Kidney epithelial cell (primary cell): ENCODE data around the gene SIGLEC14. TPM values are rescaled to one million over a fixed set of nuclear protein-coding genes. Genes with fewer than 3 reads are reported as not detected.

Source experiments
- DNase-seq: peaks from one replicate; pipeline ENCODE4 v3.0.0-alpha.2; 2010; ENCODE audit warnings: low read depth
- H3K27me3 ChIP-seq: 2 replicates; pipeline ENCODE4 v1.6.0; 2011; ENCODE audit warnings: low read length; ENCODE audit not compliant: control insufficient read depth, insufficient read depth
- H3K36me3 ChIP-seq: 2 replicates; pipeline ENCODE4 v1.5.1; 2011; ENCODE audit warnings: low read length; ENCODE audit not compliant: control insufficient read depth, insufficient read depth
- H3K4me3 ChIP-seq: 2 replicates; pipeline ENCODE4 v1.5.1; 2011; ENCODE audit warnings: low read depth, mild to moderate bottlenecking, control low read depth, low read length
- CTCF ChIP-seq: IDR thresholded peaks from 2 replicates; pipeline ENCODE4 v1.5.1; 2011; ENCODE audit warnings: mild to moderate bottlenecking, moderate library complexity, low read length, control low read depth, inconsistent platforms; ENCODE audit not compliant: insufficient read depth, poor library complexity, severe bottlenecking
- total RNA-seq: library from RNA; depleted of rRNA; stranded (reverse); fragments of >200 nt; gene quantifications from 2 replicates; pipeline ENCODE4 v1.2.3, GENCODE V29; 2015

SIGLEC14 gene
- total RNA-seq, 1 donor from 2014 or later = not detected

GRCh38 chr19:51614789-51615188, 31.8 kb downstream of the SIGLEC14 start:
- H3K4me3 ChIP-seq = no peak overlapping the region
- DNase-seq = no peak
- H3K36me3 ChIP-seq = no peaks in the 10 kb centered on the region
- H3K27me3 ChIP-seq = no peaks in the 10 kb centered on the region
- TF ChIP-seq CTCF = no peak

- Histone ChIP-seq H3K4me3 (no peak overlapping the region), H3K36me3 (no peaks in the 10 kb centered on the region), H3K27me3 (no peaks in the 10 kb centered on the region)
- no peak for DNase-seq
- TF ChIP-seq CTCF = no peak
Measured at GRCh38 chr19:51610576-51610975, 36.0 kb downstream of the SIGLEC14 start.

GRCh38 chr19:51607920-51608562, 38.6 kb downstream of the SIGLEC14 start:
- DNase-seq = peak; percentile 16
- peak; percentile 83 for TF ChIP-seq CTCF
- H3K4me3 ChIP-seq = no peak overlapping the region
- H3K36me3 ChIP-seq = no peaks in the 10 kb centered on the region
- H3K27me3 ChIP-seq = no peaks in the 10 kb centered on the region

GRCh38 chr19:51607077-51607476, 39.5 kb downstream of the SIGLEC14 start:
- H3K4me3 ChIP-seq = no peak overlapping the region
- TF ChIP-seq CTCF = no peak
- H3K36me3 ChIP-seq = no peaks in the 10 kb centered on the region
- peaks cover 1% of the 10 kb centered on the region for H3K27me3 ChIP-seq
- no peak for DNase-seq

- TF ChIP-seq CTCF = no peak
- DNase-seq = no peak
- no peak overlapping the region for H3K4me3 ChIP-seq
- H3K36me3 ChIP-seq = no peaks in the 10 kb centered on the region
- H3K27me3 ChIP-seq = peaks cover 14% of the 10 kb centered on the region
Measured at GRCh38 chr19:51602189-51602854, 44.3 kb downstream of the SIGLEC14 start.
